GM15510 (cell line): ENCODE results near the gene TMEM233.

ENCODE experiments used
- POLR2A ChIP-seq: IDR thresholded peaks from 3 replicates; pipeline ENCODE4 v1.6.1; 2011; ENCODE audit warnings: borderline replicate concordance; ENCODE audit not compliant: insufficient read length; ENCODE audit errors: extremely low read depth

TMEM233 gene

DNA sequence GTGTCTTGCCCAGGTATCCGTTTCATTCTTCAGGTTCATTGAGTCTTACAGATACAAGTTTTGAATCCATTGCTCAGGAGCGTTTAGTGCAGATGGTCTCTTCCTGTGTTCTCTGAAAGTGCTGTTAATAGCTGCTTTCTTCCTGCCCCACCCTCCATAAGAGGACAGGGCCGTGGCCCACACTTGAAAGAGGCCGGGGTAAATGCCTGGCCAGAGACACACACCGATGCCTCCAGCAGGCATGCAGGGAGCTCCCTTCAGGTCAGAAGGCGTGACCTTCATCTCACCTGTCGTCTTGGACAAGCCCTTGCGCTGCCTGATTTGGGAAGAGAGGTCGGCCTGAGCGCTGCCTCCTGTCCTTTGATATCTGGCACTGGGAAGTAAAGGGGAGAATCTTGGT lies 85.9 kb downstream of the TMEM233 start:
- no peak for TF ChIP-seq POLR2A

DNA sequence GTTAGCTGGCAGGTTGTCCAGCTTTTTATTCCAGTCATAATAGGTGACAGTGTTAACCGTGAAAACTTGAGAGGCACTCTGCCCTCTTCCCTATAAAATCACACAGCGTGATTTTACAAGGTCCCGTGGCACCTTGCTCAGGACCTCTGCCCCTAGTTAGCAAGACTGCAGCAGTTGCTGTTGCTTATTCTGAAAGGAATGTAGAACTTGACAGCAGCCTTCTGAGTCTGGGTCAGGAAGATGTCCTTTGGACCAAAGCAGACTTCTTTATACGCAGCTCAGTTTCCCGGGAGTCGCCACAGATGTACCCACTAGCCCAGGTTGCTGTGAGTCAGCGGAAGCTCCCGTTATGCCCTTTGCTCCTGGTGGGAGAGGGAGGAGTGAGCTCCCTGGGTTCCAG lies 87.5 kb downstream of the TMEM233 start:
- no peak for TF ChIP-seq POLR2A

DNA sequence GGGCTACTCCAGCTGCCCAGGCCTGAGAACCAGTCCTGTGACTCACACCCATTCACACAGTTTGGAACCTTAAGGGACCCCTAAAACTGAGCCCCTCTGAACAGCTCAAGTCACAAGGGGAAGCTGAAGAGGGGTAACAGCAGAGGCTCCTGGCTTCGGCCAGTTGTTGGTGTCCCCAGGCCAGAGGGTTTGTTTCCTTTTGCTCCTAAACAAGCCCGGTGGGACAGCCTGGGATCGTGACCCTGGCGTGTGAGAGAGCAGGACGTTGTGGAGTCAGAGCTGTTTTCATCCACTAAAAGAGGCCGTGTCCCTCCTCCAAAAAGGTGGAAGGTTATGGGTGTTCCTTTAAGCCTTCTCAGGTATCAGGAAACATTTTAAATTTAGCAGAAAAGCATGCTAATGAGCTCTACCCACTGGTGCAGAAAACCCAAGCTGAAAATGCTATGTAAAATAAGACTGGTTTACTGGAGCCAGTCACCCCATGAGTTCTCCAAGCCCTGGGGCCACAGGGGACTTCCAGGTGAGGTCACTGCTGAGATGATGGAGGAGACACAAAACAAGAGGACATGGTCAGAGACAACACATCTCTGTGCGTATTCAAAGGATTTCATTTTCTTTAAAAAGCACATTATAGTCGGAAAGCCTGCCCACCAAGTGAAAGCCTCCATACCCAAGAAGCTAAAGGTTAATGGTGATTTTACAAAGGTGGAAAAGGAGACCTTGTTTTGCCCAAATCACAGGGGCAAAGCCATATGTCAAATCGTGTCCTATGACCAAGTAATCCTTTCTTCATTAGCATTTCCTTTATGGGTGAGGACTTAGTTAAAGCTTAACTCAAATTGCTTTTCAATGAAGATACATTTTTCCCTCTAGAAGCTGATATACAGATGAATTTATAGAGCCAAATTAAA lies 88.4 kb downstream of the TMEM233 start:
- no peak for TF ChIP-seq POLR2A

DNA sequence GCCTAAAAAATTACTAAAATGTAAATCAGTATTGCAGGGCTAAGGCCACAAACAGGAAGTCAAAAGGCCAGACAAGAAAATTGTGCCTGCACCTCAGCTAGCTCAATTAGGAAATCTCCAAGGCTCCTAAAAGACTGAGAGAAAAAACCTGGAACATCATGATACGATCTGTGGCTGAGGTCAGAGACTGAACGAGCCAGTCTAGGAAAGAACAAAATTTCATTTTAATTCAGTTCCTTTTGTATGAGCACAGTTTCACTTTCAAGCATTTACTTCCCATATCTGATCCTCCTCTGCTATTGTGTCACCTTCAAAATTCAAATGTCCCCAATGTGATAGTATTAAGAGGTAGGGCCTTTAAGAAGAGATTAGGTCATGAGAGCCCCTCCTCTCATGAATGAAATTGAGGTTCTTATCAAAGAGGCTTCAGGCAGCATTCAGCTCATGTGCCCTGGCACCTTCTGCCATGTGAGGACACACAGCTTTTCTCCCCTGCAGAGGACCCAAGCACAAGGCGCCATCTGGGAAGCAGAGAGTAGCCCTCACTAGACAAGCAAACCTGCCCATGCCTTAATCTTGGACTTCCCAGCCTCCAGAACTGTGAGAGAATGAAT lies 89.2 kb downstream of the TMEM233 start:
- no peak for TF ChIP-seq POLR2A

DNA sequence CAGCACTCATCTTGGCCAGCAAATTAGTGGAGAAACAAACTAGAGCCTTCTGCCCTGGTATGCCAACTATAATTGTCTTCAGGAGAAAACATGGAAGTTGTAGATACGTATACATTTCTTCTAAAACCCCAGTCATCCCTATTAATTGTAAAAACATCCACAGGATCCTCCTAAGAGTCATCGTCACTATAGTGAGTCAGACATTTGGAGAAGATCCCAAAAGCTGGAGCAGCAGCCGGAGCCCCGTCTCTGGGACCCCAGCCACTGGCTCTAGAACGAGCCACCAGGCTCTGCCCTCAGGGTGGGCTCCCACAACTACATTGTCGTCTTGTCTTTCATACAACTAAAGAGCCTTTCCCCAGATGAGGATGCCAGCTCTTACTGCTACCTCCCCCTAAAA lies 89.8 kb downstream of the TMEM233 start:
- TF ChIP-seq POLR2A = no peak

DNA sequence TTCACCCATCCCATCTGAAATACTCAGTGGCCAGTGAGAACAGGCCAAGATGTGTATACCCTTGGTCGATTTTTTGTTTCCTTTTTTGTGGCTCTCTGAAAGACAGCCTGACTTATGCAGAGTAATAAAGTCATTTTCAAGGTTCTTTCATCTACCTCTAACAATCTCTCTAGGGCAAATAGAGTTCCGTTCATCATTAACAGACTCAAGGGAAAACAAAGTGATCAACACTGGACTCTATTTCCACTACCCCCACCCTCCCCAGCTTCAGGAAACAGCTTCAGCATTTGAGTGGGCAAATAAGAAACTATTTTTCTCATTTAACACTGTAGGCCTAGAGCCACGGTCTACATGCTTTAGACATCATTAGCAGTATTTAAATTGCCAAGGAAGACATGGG lies 90.2 kb downstream of the TMEM233 start:
- no peak for TF ChIP-seq POLR2A

DNA sequence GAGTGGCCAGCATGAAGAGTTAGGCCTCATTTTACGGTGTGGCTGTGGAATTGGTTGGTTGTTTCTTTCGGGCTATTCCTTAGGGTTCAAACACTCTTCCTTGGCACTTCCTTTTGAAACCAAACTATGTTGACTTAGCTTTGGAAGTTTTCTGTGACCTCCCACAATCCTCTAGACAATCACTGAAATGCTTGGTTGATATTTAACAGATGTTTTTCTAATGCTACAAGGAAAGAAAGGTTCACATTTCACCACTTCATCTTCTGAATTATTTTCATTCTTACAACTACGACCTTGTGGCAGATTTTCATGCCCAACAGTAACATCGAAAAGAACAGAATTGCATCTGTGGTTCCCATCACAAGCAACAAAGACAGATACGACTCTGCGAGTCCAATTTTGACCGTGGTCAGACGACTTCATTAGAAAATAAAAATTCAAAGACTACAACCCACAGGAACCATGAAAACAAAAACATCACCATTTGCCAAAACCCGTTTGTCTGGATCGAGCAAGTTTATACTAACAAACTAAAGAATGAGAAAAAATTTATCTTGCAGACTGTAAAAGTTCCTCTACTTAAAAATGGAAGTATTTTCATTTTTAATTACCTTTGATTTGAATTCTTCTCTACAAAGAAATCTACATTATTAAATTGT lies 91.3 kb downstream of the TMEM233 start:
- TF ChIP-seq POLR2A = no peak

DNA sequence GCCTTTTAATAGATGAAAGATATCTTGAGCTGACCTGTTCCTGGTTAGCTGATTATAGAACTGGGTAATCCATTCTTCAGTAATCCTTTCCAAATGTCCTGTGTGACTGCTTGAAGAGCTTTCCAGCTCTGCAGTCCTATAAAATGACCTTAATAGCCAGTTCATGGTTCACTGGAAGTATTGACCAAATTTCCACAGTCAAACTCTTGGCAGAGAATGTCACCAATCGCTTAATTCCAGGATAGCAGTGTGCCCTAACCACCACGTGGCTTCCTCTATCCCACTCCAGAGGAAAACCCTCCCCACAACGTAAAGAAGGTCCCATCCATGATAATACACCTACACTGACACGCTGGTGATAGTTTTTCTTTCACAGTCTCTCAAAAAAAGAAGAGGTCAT lies 91.8 kb downstream of the TMEM233 start:
- no peak for TF ChIP-seq POLR2A

DNA sequence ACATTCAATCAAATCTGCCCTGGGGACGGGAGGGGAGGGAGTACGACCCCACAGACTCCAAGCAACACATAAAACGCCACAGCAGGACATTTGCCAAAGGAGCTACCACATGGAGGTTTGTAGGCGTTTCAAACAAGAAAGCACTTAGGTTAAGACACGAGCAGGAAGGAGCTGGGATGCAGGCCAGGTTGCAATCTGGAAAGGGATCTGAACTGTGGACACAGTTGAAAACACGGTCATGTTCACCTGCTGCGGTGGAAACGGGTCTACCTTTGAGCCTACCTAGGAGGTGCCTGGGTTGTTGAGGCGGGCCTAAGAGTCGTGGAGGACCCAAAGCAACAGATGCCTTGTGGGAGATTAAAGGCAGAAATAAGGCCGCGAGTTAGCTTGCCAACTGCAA lies 92.8 kb downstream of the TMEM233 start:
- TF ChIP-seq POLR2A = no peak

DNA sequence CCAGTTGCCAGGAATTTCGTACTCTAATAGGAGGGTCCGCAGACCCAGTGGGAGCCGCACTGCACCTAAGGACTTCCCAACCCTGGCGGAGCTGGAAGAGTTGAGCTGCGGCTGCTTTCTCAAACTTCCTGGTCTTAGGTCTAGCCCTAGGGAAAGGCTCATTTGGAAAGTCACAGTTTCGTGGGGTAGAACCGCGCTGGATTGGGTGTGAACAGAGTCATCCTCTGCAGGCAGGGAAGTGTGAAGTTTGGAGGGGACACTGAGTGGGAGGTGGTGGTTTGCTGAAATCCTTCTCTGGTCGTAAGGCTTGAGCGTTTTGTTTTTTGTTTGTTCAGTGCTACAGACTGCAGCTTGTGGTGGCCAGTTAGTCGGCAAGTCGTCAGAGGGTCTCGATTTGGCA lies 93.2 kb downstream of the TMEM233 start:
- TF ChIP-seq POLR2A = no peak

DNA sequence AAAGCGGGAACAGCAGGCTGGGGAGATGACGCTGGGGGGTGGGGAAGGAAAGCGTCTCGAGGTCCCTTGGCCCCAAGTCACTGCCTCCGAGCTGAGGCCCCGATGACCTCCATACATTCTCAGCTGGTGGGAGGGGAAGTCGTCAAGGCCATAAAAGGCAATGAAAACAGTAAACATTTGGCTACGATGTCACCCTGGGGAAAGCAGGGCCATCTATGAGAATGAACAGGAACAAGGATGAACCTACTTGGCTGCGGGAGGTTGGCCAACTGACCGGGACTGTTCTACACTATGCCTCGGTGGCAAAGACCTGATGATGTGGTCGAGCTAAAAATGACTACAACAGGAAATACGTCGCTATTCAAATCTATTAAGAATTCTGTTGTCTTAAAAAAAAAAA lies 93.8 kb downstream of the TMEM233 start:
- no peak for TF ChIP-seq POLR2A

DNA sequence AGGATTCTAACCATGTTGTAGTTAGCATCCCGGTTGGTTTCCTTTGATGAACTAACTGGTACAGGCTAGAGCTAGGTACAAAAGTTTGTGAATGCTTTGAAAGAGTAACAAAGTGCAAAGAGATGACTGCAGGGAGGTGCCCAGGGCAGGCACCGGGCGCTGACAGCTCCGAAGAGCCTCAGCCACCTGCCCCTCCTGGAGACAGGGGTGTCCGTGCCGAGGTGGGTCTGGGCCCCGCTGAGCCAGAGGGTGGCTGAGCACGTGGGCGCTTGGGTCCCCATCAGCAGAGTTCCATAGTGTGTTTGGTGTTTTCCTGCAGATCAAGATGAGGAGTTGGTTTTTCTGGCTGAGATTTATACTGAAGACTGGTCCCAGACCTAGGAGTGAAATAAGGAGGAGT lies 94.3 kb downstream of the TMEM233 start:
- TF ChIP-seq POLR2A = no peak

DNA sequence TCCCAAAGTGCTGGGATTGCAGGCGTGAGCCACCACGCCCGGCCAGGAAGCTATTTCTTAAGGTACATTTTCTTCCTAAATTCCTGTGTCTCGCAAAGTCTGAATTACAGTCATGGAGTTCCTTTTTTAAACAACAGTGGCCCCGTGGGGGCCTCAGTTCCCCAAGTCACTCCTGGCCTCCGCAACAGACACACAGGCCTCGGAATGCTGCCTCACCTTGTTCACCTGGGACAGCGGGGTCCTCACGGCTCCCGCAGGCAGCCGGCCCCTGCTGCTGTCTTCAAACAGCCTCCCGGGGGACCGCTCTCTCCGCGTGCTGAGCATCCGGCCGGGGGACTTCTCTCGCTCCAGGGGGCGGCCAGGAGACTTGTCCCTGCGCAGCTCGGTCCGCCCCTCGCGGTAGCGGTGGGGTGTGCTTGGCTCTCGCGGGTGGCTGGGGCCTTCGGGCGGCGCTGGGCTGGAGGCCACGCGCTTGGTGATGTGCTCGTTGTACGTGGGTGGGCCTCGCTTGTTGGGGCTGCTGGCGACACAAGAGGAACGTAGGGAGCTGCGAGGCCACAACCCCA lies 96.4 kb downstream of the TMEM233 start:
- no peak for TF ChIP-seq POLR2A

DNA sequence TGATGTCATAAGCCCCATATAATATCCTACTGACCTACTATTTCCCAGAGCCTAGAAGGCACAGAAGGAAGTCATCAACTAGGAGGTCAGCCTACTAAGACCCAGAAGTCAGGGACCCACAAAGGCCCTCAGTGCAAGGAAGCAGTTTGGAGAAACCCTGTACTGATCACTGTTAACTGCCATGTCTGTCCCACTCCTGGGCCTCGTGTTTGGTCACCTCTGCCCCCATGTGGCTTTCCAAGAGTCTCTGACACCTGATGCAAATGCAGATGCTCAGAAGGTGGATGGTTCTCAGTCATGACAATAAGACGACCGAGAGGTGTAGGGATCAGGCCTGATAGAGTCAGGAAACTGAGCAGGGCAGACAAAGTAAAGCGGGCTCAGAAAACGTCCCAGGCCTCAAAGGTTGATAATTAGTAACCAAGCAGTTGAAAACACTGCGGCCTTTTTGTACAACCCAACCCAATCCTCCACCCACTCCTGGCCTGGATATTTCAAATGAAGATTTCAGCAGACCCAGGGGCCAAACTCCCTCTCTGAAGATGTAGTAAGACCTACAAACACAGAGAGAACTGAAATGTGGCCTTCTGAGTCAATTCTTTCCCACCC lies 97.7 kb downstream of the TMEM233 start:
- TF ChIP-seq POLR2A = no peak

DNA sequence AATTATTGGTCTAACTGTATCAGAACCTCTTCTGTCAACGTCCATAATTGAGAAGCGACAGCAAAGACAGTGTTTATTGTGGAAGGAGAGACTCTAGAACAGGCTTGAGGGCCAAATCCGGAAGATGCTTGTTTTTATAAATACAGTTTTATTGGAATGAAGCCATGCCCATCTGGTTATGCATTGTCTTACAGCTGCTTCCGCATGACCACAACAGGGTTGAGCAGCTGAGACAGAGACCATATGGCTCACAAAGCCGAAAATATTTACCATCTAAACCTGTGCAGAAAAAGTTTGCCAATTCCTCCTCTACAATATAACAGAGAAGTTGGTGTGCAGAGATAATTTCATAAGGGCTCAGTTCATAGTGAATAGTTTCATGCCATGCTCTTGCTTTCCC lies 98.8 kb downstream of the TMEM233 start:
- TF ChIP-seq POLR2A = no peak
